Stimulated activated CD8-positive, alpha-beta memory T cell treated with anti-CD3 and anti-CD28 coated beads, Interleukin-4, amount 100 ng/mL, for 24 hours (primary cell): Measurements from ENCODE around the gene NTSR1.
"Not testable (repeated sequence)": the region's sequence is repeated elsewhere in the genome, so short reads cannot be mapped to it uniquely, and the experiment has no call there.

Experiments used
- DNase-seq: peaks from one replicate; pipeline ENCODE4 v3.0.0-alpha.2; 2020; ENCODE audit warnings: low read depth

NTSR1 gene

GRCh38 chr20:62674370-62674769 lies 34.3 kb upstream of the NTSR1 start:
- DNase-seq, result no peak

GRCh38 chr20:62675156-62675876 lies 33.3 kb upstream of the NTSR1 start:
- DNase-seq, result no peak

- DNase-seq, result no peak
These were observed 32.8 kb upstream of the NTSR1 start for GRCh38 chr20:62675877-62676260.

DNA sequence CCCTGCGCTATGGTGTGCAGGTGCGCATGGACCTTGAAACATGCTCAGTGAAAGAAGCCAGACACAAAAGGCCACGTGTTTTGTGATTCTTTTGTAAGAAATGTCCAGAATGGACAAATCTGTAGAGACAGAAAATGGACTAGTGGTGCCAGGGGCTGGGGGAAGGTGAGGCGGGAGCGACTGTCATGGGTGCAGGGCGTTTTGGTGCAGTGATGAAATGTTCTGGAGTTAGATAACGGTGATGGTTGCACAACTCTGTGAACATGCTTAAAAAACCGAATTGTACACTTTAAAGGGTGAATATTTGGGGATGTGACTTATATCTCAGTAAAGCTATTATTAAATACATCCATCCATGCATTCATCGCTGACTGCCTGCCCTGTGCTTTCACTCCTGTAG lies 31.7 kb upstream of the NTSR1 start:
- no peak for DNase-seq

GRCh38 chr20:62677678-62678077 lies 31.0 kb upstream of the NTSR1 start:
- DNase-seq, result no peak

DNA sequence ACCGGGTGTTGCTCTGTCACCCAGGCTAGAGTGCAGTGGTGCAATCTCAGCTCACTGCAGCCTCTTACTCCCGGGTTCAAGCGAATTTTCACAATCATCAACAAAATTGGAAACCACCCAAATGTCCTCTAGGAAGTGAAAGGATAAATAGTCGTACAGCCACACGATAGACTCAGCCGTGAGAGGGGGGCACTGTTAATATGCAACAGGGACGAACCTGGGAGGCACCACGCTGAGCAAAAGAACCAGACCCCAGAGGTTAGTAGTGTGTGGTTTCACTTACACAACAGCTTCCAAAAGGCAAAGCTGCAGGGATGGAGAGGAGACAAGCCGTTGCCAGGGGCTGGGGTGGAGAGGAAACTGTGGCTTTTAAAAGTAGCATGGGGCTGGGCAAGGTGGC lies 30.1 kb upstream of the NTSR1 start:
- no peak for DNase-seq

- DNase-seq, result no peak
These were observed 28.6 kb upstream of the NTSR1 start for GRCh38 chr20:62679978-62680589.

- DNase-seq, result no peak
These were observed 25.6 kb upstream of the NTSR1 start for GRCh38 chr20:62682912-62683517.

- DNase-seq, result not testable (repeated sequence)
These were observed 24.8 kb upstream of the NTSR1 start for GRCh38 chr20:62683660-62684322.

GRCh38 chr20:62684981-62685380 lies 23.7 kb upstream of the NTSR1 start:
- DNase-seq, result no peak

DNA sequence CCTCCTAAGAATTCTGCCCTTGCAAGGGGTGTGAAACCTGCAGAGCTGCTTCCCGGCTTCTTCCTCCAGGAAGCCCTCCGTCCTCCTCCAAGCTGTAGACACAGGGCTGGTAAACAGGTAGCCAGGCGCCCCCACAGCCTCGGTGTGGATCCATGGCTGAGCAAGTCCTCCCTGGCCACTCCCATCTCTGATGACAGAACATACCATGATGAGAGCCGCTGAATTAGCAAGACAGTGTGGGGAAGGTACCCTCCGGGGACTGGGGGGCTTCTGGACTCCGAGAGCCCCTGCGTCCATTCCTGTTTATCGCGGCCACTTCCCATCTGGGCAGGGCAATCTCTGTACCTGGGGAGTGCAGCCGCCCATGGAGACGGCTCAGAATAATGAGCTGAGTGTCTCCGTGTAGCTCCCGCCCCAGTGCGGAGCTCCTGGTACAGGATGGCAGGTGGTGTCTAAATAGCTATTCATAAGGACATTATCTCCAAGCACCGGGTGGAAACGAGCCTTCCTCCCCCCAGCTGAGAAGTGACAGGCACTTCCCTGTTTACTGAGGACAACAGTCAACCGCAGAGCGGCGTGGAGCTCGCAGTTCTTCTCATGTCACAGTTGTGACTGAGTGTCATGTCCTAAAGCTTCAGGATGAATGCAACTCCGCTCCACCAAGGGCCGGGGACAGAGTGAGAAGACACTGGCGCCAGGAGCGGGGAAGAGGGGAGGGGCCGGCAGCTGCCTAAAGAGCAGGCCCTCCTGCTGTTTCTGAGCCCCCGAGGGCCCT lies 22.7 kb upstream of the NTSR1 start:
- DNase-seq, result no peak

DNA sequence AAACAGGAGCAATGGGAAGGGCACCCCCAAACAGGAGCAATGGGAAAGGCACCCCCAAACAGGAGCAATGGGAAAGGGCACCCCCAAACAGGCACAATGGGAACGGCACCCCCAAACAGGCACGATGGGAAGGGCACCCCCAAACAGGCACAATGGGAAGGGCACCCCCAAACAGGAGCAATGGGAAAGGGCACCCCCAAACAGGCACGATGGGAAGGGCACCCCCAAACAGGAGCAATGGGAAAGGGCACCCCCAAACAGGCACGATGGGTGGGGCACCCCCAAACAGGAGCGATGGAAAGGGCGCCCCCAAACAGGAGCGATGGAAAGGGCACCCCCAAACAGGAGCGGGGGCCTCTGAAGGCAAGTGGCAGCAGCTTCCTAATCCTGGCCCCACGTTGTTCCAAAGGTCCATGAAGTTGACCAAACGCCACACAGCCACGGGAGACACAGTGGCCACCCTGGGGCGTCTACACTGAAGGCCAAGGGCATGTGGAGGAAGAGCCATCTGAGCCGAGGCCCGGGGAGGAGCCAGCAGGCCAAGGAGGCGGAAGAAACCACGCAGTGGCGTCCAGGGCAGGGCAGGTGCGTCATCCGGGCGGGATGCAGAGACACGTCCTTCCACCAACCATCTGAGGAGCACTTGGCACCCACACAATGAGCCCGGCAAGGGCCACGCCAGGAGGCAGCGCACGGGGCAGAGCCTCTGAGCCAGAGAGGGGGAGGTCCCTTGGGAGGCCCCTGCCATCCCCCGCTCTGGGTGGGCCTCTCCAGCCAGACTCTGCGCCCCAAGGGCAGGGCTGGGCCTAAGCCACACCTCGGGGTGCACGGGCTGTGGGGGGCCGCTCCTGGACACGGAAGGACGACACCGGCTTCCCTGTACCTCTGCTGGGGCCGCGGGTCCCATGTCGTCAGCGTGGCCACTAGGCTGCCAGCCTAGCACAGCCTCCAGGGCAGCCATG lies 21.5 kb upstream of the NTSR1 start:
- DNase-seq, result no peak

DNA sequence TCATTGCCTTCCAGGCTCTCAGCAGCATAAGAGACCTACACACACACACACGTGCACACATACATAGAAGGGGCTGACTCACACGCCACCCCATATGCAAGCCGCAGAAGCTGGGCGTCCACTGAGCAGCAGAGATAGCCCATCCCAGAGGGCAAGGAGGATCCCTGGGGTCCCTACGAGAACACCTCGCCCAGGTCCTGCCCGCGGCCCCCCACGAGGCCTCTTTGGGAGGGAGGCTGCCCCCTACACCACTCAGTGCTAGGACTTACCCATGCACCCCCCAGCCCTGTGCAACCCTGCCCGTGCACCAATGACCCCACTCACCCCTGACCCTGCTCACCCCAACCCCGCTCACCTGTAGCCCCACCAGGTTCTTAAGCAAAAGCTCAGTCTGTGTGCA lies 20.6 kb upstream of the NTSR1 start:
- DNase-seq, result no peak

DNA sequence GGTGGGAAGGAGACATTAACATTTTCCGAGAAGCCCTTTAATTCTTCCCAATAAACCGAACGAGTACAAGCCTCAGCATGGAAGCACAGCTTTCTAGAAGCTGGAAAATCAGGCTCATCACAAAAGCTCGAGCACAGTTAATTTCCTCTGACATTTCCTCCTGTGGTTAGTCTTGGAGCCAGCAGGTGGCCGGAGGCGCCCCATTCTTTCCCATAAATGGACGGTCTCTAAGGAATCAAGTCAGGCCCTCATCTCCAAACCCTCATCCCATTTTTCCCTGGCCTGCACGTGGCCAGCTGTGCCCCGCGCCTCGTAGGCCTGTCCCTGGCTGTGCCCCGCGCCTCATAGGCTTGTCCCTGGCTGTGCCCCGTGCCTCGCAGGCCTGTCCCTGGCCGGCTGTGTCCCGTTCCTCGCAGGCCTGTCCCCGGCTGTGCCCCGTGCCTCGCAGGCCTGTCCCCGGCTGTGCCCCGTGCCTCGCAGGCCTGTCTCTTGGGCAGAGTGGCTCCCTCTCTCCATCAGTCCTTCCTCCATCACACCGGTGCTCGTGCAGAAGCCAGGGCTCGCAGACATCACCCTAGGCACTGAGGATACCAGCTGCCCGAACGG lies 19.7 kb upstream of the NTSR1 start:
- no peak for DNase-seq

GRCh38 chr20:62689861-62690260 lies 18.8 kb upstream of the NTSR1 start:
- DNase-seq, result no peak

DNA sequence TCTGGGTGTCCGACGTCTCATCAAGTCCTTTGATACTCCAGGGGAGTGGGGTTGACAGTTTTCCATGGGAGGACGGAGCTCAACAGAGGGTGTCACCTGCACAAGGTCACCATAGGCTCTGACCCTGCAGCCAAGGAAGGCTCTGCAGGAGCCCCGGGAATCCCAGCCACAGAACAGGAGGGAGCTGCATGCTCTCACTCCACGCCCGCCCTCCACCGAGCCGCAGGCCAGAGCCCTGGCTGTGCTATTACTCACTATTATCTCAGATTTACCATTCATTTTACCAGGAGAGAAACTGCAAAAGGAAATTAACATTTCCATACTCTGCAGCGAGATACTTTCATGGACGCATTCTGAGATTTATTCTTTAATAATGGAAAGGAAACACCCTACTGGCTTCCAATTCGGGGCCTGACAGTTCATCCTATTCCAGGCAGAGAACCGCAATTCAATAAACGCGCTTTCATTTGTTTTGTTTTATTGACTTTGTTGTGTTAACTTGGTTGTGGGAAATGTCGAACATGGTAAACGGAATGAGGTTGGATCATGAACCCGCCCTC lies 18.3 kb upstream of the NTSR1 start:
- no peak for DNase-seq

DNA sequence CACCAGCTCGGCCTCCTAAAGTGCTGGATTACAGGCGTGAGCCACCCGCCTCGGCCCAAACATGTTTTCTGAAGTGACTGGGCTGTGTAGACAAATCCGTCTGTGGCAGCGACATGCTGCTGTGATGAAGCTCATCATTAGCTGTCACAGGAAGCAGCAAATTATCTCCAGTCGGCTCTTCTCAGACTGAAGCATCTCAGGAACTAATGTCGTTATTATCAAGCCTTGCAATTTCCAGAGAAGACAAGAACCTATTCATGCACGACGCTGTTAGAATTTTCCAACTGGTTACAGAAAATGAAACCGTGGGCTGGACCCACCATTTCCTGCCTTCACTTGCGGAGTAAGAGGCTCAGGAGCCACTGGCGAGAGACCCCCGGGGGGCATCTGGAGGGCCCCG lies 17.1 kb upstream of the NTSR1 start:
- no peak for DNase-seq

GRCh38 chr20:62692176-62692575 lies 16.5 kb upstream of the NTSR1 start:
- DNase-seq, result no peak

DNA sequence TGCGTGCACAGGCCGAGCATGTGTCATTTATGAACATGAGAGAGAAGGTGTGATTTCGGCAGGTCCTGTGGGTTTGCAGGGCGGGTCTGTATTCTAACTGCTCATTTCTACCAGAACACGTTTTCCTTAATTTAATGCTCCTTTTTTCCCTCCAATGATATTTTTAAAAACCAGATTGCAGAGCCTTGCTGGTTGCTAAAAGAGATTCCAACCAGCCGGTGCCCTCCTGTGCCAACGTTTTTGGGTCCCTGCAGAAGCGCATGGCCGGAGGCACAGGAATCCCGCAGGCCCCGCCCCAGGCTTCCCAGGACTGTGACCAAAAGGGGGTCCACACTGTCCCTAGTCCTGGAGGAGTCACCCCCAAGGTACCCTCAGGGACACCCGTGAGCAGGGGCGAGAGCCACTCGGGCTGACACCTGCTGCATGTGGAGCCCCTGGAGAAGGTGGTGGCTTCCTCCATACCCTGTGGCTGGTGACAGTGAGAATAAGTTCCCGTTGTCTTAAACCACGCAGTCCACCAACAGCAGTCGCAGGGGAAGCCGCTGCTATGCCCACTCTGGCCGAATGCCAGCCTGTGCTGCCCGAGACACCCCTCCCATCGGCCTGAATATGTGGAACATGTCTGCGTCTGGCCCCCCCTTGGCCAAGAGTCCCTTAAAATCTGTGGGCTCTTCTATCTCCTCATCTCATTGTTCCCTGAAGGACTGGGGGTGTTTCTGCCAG lies 15.7 kb upstream of the NTSR1 start:
- no peak for DNase-seq

DNA sequence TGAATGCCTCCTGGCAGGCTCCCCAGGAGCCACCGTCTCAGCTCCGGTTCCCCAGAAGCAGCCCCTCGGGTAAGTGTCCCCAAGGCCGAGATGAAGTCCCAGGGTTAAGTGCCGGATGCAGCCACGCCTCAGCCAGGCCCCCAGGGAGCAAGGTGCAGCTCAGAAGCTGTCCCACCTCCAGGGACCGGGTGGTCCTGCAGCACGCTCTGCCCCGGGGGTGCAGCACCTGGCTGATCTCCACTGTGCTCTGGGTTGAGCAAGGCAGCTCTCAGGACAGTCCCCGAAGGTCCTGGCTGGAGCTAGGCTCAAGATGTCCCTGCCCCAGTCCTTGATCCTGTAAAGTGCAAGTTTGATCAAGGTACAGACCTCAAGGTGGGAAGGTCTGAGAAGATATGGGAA lies 15.1 kb upstream of the NTSR1 start:
- no peak for DNase-seq
